GM18867 (cell line): Measurements from ENCODE around the gene PRRC1.

Experiments used
- ATAC-seq: cut with Tn5 transposase; IDR thresholded peaks from one replicate; pipeline ENCODE4 v1.9.1; 2021; ENCODE audit warnings: mild to moderate bottlenecking, moderate library complexity; ENCODE audit not compliant: unreplicated experiment

PRRC1 gene

DNA sequence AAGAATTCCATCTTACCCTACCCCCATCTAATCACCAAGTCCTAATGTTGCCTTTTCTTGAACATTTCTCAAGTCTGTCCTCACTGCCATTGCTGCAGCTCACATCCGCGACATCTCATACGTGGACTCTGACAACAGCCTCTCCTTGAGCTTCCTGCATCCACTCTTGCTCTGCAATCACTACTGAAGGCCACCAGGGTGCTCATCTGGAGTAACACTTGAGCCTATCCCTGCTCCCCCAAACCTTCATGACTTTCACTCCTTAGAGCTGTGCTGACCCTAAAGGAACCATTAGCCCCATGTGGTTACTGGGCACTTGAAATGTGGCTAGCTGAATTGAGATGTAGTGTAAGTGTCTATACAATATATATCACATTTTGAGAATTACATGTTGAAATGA, 85.0 kb downstream of the PRRC1 start:
- no peak for ATAC-seq

DNA sequence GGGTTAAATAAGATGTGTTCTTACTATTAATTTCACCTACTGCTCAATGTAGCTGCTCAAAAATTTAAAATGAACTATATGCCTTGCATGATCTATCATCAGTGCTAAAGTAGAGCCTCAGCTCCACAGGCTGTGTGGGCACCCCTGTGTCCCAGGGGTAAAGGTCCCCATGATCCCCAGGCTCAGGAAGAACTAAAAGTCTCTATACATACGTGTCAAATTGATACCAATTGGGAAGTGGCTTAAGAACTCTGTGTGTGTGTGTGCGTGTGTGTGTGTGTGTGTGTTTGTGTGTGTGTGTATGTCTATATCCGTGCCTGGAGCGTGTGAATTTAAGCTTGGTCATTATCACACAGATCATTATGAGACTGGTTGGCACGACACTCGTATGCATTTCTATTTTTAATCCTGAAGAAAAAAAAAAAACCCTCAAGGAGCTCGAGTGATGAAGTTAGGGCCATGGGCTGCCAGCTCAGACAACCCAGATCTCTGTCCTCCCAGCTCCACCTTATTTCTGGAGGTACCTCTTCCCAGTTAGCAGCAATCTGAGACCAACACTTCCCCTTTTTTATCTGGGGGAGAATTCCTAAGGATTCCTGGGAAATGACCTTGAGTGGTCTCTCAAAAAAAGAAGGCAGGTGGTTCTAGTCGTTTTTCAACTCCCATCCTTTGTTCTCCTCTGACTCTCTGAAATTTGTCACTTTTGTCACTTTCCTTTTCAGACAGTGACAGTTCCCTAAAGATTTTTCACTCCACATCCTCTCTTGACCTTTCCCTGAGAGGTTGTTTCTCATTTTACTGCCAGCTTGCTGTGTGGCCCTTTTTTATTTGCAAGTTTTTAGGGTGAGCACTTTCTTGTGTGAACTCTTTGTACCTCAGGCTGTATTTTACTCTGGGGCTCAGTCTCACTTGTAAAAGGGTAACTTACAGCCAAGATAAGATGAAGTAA, 85.7 kb downstream of the PRRC1 start:
- ATAC-seq: no peak
